ENCODE data around the gene CST2. TPM values are rescaled to one million over a fixed set of nuclear protein-coding genes. Genes with fewer than 3 reads are reported as not detected.
"Not testable (repeated sequence)": the region's sequence is repeated elsewhere in the genome, so short reads cannot be mapped to it uniquely, and the experiment has no call there.

The CST2 gene, protein sequence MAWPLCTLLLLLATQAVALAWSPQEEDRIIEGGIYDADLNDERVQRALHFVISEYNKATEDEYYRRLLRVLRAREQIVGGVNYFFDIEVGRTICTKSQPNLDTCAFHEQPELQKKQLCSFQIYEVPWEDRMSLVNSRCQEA
- not detected for total RNA-seq
- long read RNA-seq: 0 reads

GRCh38 chr20:23826541-23827021 lies at the start of gene CST2:
CST2 (minus strand) TSS chr20:23826729; CDS start chr20:23826660, 69 bp downstream.
- ATAC-seq: no peak
- DNase-seq: no peak
- intact Hi-C loops (cut with DNase I, micrococcal nuclease): no loop called here

DNA sequence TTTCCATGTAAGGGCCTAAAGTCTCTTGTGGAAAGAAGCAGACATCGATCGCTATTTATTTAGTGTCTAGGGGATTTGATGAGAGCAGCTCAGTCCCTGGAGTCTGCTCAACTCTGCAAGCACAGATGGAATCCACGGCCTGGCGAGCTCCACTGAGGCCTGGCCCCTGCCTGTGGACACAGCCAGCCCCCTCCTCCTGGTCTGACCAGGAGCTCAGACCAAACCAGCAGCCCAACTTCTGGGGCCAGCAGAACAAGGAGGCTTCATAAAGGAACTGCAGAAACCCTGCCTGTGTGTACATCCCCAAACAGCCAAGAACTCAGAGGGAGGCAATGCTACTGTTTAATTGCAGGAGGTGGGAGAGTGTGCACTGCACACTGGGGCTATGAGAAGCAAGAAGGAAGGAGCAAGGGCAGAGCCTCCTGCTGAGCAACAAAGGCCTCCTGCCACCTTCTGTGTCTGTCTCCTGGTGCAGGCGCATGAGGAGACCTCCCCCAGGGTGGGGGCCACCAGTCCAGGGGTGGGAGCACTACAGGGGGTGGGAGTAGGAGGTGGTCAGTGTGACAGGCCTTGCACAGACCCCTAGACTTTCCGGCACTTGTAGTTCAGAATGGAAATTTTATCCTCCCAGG lies 49.2 kb upstream of the CST2 start:
- DNase-seq (no peak), ATAC-seq (no peak)
- intact Hi-C loops (cut with DNase I, micrococcal nuclease): no loop called here

GRCh38 chr20:23874747-23875146 lies 48.2 kb upstream of the CST2 start:
- intact Hi-C loops (cut with DNase I, micrococcal nuclease): no loop called here
- ATAC-seq (no peak), DNase-seq (no peak)

DNA sequence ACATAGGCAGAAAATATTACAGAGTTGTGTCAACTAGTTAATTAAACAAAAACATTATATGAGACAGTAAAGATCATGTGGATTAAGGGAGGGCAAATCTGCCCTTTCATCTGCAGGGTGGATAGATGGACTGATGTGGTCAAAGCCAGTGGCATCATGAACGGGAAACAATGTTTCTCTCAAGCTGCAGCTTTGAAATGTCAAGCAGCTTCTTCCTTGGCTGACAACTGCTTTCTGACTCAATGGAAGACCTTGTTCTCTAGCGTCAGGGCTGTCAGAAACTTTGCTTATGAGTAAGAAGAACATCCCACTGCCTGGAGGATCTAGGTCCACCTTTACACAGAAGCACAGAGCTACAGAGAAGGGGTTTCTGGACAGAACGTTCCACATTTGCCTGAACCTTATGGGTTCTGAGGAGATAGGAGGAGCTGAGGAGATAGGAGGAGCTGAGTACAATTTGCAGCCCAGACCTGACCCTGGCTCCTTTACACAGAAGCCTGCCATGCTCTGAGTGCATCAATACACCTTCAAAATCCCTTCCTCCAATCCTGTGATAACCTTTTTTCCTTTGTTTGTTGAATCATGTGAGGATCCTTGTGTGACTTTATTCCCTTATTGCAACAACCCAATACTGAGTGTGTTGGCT lies 47.0 kb upstream of the CST2 start:
- DNase-seq (no peak), ATAC-seq (no peak)
- intact Hi-C loops (cut with DNase I, micrococcal nuclease): no loop called here

GRCh38 chr20:23872065-23872464 lies 45.5 kb upstream of the CST2 start:
- intact Hi-C loops (cut with DNase I, micrococcal nuclease): no loop called here
- DNase-seq (no peak), ATAC-seq (no peak)

DNA sequence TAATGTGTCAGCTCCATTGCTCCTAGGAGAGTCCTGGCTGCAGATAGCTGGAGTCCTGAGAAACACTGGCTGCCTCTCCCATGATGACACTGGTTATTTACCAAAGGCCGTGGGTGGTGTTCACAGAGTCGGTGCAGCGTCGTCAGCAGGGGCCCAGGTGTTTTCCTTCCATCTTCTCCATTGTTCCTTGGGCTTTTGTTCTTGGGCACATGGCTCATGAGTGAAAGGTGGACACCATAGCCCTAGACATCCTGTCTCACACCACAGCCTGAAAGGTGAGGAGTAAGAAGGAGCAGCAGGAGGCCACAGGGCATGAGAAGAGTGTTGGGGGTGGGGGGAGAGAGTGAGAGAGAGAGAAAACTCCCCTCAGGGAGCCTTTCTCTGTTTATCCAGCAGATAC lies 43.9 kb upstream of the CST2 start:
- ATAC-seq (no peak), DNase-seq (no peak)
- intact Hi-C loops (cut with DNase I, micrococcal nuclease): no loop called here

DNA sequence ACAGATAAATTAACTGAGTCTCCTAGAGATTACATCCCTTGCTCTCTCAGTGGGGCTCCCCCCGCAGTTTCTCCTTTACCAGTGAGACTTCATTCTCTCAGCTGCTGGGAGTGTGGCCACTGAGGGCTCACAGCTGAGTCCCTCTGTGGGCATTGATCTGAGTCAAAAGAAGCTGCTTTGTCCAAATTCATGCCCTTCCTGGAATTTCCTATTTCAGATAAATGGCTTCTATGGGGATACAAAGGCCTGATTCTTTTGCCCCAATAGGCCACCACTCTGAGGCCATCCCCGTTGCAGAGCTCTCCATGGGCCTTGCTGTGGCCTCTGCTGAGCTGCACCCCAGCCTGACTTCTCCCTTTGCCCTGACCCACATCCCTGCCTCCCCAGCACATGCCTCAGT lies 43.0 kb upstream of the CST2 start:
- ATAC-seq: no peak
- no peak for DNase-seq
- intact Hi-C loops (cut with DNase I, micrococcal nuclease): no loop called here

DNA sequence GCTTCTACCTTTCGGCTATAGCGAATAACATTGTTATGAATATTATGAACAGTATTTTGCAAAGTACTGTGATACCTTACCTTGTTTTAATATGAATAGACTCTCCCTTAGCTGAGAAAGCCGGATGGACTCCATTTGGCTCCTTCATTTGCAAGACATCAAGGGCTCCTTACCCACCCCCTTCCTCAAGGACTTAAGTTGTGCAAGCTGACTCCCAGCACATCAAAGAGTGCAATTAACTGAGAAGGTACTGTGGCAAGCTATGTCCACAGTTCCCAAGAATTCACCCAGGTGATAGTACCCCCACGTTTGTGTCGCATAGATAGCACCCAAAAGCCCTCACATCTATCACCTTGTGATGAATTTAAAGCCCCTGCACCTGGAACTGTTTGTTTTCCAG lies 41.8 kb upstream of the CST2 start:
- ATAC-seq: no peak
- no peak for DNase-seq
- intact Hi-C loops (cut with DNase I, micrococcal nuclease): no loop called here

DNA sequence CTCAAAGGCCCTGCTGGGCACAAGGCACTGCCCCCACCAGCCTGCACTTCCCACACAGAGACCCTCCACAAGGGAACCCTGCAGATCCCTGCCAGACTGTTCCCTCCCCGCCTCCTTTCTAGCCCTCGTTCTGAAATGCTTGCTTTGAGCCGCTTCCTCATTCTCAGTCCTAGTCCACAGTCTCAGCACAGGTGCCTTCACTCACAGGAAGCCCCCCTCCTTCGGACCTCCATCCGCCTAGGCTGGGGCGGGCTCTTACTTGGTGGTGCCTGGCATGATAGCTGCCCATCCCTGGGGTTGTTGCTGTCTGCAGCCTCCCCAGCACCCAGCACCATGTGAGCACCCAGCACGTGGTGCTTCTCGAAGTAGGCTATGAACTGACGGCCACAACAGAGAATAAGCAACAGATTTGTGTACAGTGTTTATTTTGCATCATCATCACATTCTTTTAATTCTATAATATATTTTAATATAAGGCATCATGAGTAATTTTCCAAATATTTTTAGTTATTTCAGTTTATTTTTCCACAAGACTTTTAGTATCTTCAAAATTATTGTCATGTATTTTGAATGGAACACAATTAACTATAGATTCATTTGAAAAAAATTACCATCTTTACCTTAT lies 40.7 kb upstream of the CST2 start:
- ATAC-seq (no peak), DNase-seq (no peak)
- intact Hi-C loops (cut with DNase I, micrococcal nuclease): no loop called here

DNA sequence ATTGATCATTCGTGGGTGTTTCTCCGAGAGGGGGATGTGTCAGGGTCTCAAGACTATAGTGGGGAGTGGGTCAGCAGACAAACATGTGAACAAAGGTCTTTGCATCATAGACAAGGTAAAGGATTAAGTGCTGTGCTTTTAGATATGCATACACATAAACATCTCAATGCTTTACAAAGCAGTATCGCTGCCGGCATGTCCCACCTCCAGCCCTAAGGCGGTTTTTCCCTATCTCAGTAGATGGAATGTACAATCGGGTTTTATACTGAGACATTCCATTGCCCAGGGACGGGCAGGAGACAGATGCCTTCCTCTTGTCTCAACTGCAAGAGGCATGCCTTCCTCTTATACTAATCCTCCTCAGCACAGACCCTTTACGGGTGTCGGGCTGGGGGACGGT lies 34.2 kb upstream of the CST2 start:
- intact Hi-C loops (cut with DNase I, micrococcal nuclease): not testable (repeated sequence)

DNA sequence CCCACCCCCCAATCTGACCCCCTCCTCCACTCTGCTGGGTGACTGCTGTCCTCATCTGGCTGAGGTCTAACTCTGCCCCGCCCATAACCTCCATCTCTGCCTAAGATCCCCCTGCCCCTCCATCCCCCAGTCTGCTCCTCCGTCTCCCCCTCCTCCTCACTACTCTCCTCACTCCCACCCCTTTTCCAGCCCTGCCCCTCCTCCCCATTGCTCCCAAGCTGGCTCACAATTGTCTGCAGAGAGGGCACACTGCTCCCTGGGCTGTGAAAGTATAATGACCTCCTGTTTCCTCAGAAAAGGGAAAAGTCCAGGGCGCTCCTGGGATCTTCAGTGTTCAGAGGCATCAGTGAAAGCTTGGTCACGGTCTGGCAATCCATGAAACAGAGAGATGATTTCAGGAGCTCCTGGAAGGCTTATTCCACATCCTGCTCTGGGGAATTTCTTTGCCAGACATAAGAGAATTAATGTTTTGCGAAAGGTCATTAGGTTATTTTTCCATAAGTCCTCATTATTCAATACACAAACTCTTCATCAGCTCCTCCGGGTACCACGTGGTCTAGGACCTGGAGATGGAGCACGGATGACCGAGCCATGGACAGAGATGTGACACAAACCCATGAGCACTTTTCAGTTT lies 31.6 kb upstream of the CST2 start:
- no peak for DNase-seq
- no peak for ATAC-seq
- intact Hi-C loops (cut with DNase I, micrococcal nuclease): no loop called here

More for the DNA sequence above, 34.2 kb upstream of the CST2 start:
- ATAC-seq, DNase-seq: not testable (repeated sequence)

- no peak for DNase-seq
- intact Hi-C loops (cut with DNase I, micrococcal nuclease): no loop called here
- ATAC-seq: no peak
Measured at GRCh38 chr20:23856736-23857135, 30.2 kb upstream of the CST2 start.

DNA sequence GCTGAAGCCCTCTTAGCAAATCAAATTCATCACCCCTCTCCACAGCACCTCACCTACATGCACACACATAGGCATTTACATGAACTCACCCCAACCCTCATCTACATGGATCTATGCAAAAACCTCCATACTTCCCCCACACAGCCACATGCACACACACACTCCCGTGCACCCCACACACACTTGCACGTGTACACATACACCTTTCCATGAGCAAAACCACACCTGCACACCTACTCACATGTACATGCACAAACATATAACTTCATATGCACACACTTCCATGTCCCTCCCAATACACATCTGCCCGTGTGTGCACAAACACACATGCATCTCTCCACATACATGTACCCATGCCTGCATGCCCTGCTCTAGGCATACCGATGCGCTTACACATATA lies 29.7 kb upstream of the CST2 start:
- intact Hi-C loops (cut with DNase I, micrococcal nuclease): no loop called here
- no peak for ATAC-seq
- DNase-seq: no peak

DNA sequence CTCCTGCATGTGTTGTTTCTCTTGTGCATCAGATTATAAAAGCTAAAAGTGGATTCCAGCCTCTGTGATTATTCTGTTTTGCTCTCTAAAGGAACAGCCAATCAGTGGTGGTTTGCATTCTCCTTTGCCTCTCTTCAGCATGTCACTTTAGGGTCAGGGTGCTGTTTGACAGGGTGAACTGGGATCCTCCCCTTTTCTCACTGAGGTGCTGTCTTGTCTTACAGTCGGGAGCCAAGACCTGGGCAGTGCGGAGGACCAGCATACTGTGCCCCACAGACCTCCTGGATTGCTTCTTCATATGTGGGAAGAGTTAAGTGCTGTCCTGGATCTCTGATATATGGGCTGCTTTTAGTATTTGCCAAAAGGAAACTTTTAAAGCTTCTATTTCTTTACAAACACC lies 15.2 kb upstream of the CST2 start:
- intact Hi-C loops (cut with DNase I, micrococcal nuclease): no loop called here
- DNase-seq: no peak
- no peak for ATAC-seq

GRCh38 chr20:23835716-23836115 lies 9.2 kb upstream of the CST2 start:
- ATAC-seq: no peak
- no peak for DNase-seq
- intact Hi-C loops (cut with DNase I, micrococcal nuclease): no loop called here

GRCh38 chr20:23832775-23833513 lies 6.4 kb upstream of the CST2 start:
- intact Hi-C loops (cut with DNase I, micrococcal nuclease): no loop called here
- DNase-seq (no peak), ATAC-seq (no peak)

- DNase-seq; intact Hi-C loops (cut with DNase I, micrococcal nuclease): not testable (repeated sequence)
Measured at GRCh38 chr20:23831961-23832360, 5.4 kb upstream of the CST2 start.

DNA sequence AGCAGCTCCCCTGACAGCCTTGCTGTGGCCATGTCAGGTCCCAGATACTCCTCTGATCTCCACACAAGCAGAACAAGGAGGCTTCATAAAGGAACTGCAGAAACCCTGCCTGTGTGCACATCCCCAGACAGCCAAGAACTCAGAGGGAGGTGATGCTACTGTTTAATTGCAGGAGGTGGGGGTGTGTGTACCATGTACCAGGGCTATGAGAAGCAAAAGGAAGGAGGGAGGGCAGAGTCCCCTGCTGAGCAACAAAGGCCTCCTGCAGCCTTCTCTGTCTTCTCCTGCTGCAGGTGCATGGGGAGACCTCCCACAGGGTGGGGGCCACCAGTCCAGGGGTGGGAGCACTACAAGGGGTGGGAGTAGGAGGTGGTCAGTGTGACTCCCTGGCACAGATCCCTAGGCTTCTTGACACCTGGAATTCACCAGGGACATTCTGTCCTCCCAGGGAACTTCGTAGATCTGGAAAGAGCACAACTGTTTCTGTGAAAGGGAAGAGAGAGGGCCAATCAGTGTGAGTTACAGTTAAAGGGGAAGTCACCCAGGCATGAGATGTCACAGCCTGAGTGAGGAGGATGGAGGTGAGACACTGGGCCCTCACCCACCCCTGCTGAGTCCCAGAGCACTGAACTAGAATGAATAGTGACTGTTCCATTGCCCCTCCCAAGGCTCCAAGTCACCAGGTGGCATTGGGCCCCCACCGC lies 2.8 kb downstream of the CST2 start:
- intact Hi-C loops (cut with DNase I, micrococcal nuclease): no loop called here
- ATAC-seq (no peak), DNase-seq (no peak)

More at GRCh38 chr20:23831961-23832360, 5.4 kb upstream of the CST2 start:
- ATAC-seq: not testable (repeated sequence)

All from left colon (tissue), 2 donors.